GM21825 (cell line): Measurements from ENCODE around the gene AATK.
A peak's percentile ranks its signal among the peaks of the same experiment; 100 is the strongest.

ENCODE experiments used
- ATAC-seq: cut with Tn5 transposase; IDR thresholded peaks from one replicate; pipeline ENCODE4 v1.9.1; 2021; ENCODE audit warnings: mild to moderate bottlenecking, moderate library complexity; ENCODE audit not compliant: unreplicated experiment

Gene AATK

DNA sequence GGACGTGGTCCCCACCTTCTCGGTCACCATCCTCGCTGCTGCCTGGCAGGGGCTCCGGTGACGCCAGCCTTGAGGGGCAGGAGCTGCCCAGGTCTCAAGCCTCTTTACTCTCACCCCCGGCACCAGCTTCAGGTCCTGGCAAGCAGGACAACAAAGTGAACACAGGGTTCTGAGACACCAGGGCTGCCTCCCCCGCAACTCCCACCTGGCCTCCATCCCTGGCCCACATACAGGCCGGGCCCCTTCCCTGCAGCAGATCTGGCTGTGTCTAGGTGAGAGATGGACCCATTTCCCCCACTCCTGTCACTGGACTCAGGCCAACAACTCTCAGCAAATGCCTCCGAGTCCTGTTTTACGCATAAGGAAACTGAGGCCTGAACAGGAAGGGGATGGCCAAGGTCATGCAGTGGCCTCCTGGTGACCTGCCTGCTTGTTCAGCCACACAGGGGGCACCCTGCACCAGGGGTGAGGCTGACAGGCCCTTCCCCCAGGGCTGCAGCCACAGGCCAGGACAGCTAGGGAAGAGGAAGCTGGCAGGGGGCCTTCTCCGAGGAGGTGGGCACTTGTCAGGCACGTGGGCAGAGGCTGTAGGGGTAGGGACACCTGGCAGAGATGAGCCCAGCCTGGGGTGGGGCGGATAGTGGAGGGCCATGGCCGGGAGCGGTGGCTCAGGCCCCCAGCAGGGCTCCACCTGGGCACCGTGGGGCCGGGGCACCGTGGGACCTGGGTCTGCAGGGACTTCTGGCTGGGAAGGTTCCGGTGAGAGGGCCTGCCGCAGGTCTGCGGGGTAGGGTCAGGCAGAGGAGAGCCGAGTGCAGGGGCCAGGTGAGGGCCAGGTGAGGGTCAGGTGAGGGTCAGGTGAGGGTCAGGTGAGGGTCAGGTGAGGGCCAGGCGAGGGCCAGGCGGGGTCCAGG is 47.5 kb downstream of the AATK start:
- ATAC-seq: no peak

GRCh38 chr17:81117672-81118198 is 48.3 kb downstream of the AATK start:
- ATAC-seq: no peak

DNA sequence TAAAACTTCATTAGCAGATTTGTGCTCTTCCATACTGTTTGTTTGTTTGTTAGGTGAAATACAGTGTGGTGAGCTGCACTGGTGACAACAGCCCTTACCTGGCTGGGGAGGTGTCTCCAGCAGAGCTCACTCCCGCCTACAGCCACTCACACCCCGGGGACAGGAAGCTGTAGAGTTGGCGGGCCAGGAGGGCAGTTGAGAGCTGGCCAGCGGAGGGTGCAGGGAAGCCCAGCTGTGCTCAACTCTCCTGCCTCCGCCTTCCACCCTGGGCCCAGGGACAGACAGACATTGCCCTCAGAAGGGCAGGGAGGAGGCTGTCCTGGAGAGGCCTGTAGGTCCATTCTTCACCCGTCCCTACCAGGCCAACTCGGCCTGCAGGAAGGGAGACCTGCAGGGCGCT is 49.3 kb downstream of the AATK start:
- ATAC-seq: no peak

DNA sequence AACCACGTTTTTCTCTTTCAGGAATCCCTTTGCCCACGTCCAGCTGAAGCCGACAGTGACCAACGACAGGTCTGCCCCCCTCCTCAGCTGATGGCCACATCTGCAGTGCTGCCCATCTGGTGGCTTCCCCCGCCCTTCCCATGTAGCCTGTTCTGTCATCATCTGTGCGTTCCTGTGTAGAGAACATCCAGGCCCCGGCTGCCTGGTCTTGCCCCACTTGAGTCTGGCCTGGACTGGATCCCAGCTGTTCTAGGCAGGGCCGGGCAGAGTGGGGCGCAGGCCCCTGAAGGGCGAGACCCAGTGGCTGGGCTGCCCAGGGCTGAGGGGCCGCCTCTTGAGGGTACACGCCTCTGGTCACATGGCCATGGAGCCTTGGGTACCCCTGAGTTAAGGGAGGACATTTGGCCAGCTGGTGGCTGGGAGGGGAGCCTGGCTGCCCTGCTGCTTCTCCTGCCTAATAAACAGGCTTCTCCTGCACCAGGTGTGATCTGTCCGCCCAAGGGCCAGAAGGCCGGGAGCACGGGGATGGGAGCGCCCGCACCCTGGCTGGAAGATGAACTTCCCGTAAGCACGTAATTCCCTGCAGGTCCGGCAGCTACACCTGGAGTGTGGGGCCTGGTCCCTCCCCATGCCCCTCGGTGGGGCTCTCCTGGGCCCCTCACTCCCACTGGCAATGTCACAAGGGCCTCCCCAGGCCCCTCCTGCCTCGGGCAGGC is 50.1 kb downstream of the AATK start:
- no peak for ATAC-seq

GRCh38 chr17:81115219-81115618 is 50.8 kb downstream of the AATK start:
- ATAC-seq: no peak

GRCh38 chr17:81114351-81115093 is 51.5 kb downstream of the AATK start:
- ATAC-seq: no peak

- no peak for ATAC-seq
Measured at GRCh38 chr17:81113158-81113724, 52.8 kb downstream of the AATK start.

GRCh38 chr17:81112450-81112849 is 53.6 kb downstream of the AATK start:
- ATAC-seq: no peak

DNA sequence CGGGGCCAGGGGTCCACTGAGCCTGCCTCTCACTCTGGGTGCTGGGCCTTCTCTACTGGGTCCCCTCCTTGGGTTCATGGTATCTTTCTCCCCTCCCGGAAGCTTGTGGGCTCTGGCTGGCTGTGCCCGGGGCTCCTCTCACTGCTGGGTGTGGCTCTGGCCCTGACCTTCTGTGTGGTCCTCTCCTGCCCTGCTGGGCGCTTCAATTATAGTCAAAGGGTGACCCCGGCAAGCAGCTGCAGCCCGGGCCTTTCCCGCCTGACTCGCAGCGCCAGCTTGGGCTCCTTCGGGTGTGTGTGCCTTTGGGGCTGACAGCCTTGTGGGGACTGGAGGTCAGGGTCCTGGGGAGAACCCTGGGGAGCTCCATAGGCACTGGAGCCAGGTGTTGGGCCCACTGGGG is 55.0 kb downstream of the AATK start:
- ATAC-seq: no peak

GRCh38 chr17:81110488-81111040 is 55.5 kb downstream of the AATK start:
- ATAC-seq: no peak

GRCh38 chr17:81109957-81110356 is 56.1 kb downstream of the AATK start:
- ATAC-seq: no peak

DNA sequence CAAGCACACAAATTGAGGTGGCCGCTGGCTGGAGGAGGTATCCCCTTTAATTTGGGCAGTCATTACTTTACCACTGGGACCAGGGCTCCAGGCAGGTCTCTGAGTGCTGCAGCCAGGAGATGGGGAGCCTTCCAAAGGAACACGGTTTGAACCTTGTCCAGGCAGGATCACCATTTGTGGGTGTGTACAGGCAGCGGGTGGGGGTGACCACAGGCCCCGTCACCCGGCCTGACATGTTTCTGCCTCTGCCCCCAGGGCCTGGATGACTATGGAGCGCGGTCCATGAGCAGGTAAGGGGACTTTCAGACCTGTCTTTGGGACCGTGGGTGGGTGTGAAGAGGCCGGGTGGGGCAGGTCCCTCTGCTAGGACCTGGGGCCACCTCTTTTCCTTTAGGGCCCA is 57.8 kb downstream of the AATK start:
- no peak for ATAC-seq

DNA sequence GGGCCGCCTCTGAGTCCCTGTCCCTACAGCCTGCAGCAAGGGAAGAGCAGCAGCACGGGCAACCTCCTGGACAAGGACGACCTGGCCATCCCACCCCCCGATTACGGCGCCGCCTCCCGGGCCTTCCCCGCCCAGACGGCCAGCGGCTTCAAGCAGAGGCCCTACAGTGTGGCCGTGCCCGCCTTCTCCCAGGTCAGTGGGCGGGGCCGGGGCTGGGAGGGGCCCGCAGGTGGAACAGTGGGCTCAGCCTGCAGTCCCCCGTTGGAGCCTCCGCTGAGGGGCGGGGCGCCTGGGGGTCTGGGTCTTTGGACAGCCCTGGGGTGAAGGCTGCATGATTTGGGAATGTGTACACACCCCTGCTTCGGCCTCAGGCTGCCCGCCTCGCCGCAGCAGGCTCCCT is 59.3 kb downstream of the AATK start:
- no peak for ATAC-seq

GRCh38 chr17:81103379-81103778 is 62.6 kb downstream of the AATK start:
- no peak for ATAC-seq

- no peak for ATAC-seq
Measured at GRCh38 chr17:81102869-81103268, 63.2 kb downstream of the AATK start.

- ATAC-seq: no peak
Measured at GRCh38 chr17:81102352-81102751, 63.7 kb downstream of the AATK start.

DNA sequence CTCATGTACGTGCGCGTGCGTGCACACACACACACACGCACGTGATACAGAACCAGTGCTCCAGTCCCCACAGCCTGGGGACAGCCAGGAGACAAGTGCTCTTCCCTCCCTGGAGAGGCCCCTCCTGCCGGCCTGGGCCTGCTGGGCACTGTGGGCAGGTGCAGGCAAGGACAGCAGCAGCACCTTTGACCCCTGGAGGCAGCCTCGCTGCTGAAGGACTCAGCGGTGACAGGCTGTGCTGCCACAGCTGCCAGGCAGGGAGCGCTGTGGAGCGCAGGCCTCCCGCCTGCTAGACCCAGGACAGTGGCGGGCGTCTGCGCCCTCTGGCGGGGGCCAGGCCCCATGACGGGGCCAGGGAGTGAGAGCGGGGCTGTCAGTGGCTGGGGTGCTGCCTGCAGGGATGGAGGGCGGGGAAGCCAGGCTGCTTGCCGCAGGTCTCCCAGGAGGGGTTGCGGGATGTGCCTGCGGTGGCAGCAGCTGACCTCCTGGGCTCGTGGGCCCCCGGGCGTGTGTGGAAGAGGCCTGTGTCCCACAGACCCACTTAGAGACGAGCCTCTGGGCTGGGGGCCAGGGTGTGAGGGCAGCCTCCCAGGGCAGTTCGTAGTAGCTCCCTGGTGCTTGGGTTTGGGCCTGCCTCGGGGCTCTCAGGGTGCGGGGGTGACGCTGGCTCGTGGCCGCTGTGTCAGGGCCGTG is 64.3 kb downstream of the AATK start:
- peak; percentile 66 for ATAC-seq

GRCh38 chr17:81100668-81101067 is 65.4 kb downstream of the AATK start:
- ATAC-seq: no peak

DNA sequence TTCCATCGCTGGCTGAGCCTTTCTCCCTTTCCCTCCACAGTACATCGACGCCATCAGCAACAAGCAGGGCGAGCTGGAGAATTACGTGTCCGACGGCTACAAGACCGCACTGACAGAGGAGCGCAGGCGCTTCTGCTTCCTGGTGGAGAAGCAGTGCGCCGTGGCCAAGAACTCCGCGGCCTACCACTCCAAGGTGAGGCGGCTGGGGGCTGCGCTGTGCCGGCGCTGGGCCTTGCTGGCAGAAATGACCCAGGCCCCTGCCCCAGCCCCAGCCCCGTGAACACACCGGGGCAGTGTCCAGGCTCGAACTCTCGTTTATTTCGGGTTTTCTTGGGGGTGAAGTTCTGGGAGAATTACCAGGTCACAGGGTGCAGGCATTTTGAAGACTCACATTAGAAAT is 66.1 kb downstream of the AATK start:
- ATAC-seq: no peak

DNA sequence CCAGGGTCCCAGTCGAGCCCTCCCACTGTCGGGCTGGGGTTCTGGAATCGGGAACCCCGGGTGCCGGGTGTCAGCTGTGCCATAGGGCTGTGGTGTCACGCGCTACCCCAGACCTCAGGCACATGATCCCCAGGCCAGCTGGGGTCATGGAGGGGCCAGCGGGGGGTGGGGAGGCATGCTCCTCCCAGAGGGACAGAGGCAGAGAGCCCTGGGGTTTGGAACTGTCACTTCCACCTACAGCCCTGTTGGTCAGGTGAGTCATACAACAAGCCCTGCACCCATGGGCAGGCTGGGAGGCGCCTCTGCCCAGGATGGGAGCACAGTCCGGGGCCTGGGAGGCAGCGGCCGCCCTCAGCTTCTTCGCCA is 68.1 kb downstream of the AATK start:
- ATAC-seq: no peak
